Hair follicular keratinocyte (primary cell): ENCODE data around the gene TMEM144. TPM values are rescaled to one million over a fixed set of nuclear protein-coding genes. Genes with fewer than 3 reads are reported as not detected.

Experiments
- total RNA-seq: library from RNA; depleted of rRNA; stranded (reverse); fragments of >200 nt; gene quantifications from 2 replicates; pipeline ENCODE4 v1.2.3, GENCODE V29; 2015

The TMEM144 gene
- total RNA-seq = 2.4 and 3.1 TPM in 2 replicates

GRCh38 chr4:158209825-158210807 lies at the start of gene TMEM144:
Gene TMEM144 (plus strand): TSS chr4:158210486. CDS start chr4:158212668, 2,182 bp downstream.

GRCh38 chr4:158172261-158173258 lies 37.7 kb upstream of the TMEM144 start, which contains the start of gene GASK1B:
Gene GASK1B (minus strand): TSS chr4:158173025. CDS start chr4:158171375, 1,650 bp downstream.

Other genes starting within 250 kb of the TMEM144 start
- 2.6 and 4.2 TPM in 2 replicates for gene GASK1B, start 37.5 kb upstream of the TMEM144 start, total RNA-seq